Fibroblast of the aortic adventitia (primary cell): Measurements from ENCODE around the gene IGFL4. TPM values are rescaled to one million over a fixed set of nuclear protein-coding genes. Genes with fewer than 3 reads are reported as not detected.

Experiments used
- DNase-seq: peaks from one replicate; pipeline ENCODE4 v3.0.0-alpha.2; 2010; ENCODE audit warnings: low read depth
- H3K4me3 ChIP-seq: 2 replicates; pipeline ENCODE4 v1.5.1; 2011; ENCODE audit warnings: low read depth, mild to moderate bottlenecking, control low read depth, low read length, moderate library complexity
- small RNA-seq: library from RNA; depleted of rRNA; stranded (forward); fragments of <200 nt; gene quantifications from one replicate; pipeline ENCODE3, GENCODE V24; 2012
- total RNA-seq: library from RNA; depleted of rRNA; stranded (reverse); fragments of >200 nt; gene quantifications from 2 replicates; pipeline ENCODE4 v1.2.3, GENCODE V29; 2012; ENCODE audit warnings: low replicate concordance
- TF ChIP-seq, protein P1 (sequence below): IDR thresholded peaks from 2 replicates; pipeline ENCODE4 v1.5.1; 2011; ENCODE audit warnings: mild to moderate bottlenecking, low read length, control low read depth, inconsistent platforms; ENCODE audit not compliant: insufficient read depth

The IGFL4 gene
- total RNA-seq, 1 donor, result 0.27 TPM

DNA sequence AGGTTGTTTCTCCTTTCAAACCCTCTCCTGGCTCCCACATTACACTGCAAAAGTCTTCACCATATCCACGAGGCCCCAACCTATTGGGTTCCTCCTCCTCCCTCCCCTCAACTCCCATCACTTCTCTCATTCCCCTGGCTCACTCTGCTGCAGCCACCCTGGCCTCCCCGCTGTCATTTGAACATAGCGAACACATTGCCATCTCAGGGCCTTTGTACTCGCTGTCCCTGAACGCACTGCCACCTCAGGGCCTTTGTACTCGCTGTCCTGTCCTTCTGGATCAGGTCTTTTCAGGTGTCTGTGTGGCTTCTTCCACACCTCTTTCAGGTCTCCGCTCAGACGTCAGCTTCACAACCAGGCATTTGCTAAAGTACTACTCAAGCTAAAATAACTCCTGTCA lies 43.9 kb downstream of the IGFL4 start:
- H3K4me3 ChIP-seq, result no peak overlapping the region
- TF ChIP-seq, protein P1, sequence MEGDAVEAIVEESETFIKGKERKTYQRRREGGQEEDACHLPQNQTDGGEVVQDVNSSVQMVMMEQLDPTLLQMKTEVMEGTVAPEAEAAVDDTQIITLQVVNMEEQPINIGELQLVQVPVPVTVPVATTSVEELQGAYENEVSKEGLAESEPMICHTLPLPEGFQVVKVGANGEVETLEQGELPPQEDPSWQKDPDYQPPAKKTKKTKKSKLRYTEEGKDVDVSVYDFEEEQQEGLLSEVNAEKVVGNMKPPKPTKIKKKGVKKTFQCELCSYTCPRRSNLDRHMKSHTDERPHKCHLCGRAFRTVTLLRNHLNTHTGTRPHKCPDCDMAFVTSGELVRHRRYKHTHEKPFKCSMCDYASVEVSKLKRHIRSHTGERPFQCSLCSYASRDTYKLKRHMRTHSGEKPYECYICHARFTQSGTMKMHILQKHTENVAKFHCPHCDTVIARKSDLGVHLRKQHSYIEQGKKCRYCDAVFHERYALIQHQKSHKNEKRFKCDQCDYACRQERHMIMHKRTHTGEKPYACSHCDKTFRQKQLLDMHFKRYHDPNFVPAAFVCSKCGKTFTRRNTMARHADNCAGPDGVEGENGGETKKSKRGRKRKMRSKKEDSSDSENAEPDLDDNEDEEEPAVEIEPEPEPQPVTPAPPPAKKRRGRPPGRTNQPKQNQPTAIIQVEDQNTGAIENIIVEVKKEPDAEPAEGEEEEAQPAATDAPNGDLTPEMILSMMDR, result no peak

DNA sequence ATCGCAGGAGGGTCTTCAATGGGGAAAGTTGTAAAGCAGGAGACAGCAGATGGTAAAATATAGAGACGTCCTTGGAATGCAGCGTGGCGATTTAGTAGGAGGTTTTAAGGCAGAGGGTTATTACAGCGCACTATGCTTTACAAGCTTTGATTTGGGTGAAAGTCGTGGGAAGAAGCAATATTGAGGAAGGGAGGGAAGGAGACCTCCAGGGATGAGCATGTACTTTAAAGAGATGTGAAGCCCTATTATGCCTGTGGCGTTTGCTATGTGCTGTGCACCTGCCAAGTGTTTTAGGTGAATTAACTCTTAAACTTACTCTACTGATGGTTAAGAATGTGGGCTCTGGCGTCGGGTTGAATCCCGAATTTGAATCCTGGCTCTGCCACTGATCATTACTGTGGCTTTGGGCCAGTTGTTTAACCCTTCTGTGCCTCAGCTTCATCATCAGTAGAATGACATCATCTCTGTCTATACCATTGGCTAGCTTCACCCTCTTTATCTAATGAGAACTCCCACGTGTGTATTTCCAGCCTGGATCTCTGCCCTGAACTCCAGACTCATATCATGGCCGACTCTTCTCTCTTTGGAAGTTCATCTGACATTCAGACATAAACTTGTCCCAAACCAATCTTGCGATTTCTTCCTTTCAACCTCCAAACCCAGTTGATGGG lies 45.0 kb downstream of the IGFL4 start:
- H3K4me3 ChIP-seq, result peak overlapping the region; percentile 77
- peak; percentile 64 for DNase-seq
- TF ChIP-seq, protein P1, result no peak

More for the DNA sequence above, 43.9 kb downstream of the IGFL4 start:
- no peak for DNase-seq

DNA sequence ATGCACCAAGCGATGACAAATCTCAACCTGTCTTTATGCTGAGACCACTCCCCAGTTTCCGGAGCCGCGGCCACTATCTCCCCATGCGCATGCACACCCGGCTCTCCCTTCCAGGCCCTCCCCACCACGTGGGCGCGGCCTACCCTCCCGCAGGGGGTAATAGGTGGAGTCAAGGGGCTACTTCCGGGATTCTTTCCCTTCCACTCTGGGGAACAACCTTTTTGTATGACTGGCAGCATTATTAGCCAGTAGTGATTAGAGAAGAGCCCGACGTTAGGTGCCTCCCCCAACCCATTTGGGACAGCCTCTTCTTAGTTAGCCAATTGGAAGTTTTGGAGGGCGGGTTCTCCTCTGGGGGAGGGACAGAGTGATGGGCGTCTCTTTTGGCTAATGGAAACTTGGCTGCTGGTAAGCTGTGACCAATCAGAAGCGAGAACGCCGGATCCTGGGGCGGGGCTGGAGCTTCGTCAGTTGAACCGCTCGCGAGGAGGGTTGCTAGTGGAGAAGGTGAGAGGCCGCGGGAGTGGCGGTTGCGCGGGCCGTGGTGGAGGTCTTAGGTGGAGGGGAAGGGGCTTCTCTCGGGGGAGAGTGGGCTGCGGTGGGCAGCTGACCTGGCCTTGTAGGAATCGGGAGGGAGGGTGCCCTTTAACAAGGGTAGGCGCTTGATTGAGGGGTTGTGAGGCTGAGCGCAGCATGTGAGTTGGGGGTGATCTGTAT lies 45.6 kb downstream of the IGFL4 start, which contains the start of gene CCDC61:
TSS of gene CCDC61 (plus strand) at position 470 of the 717 bp plus-strand sequence. CDS start 7,552 bp downstream, outside the sequence.
- peak; percentile 100 for DNase-seq
- H3K4me3 ChIP-seq, result peak within 1 kb of the TSS; percentile 79
- TF ChIP-seq, protein P1, result no peak

DNA sequence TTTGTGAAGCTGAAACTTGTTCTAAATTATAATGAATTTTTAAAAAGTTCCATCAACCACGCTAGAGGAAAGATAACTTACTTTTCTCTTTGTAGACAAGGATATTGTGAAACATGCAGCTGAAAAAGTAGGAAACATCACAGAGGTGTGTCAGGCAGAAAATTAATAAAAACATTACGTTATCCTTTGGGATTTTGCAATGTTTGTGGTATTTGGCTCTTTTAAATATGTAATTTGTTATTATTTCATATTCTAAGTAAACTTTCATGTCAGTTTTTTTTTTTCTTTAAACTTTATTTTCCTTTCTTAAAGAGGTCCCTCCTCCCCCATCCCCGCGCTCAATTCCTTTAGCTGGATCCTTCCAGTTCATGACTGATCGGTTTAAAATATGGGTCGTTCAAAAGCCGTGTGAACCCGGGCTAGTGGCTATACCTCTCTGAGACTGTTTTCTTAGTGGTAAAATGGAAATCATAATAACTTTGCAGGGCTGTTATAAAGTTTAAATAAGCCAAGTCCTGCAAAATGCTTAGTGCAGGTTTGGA lies 46.3 kb downstream of the IGFL4 start:
- TF ChIP-seq, protein P1, result no peak
- H3K4me3 ChIP-seq, result peak overlapping the region; percentile 79
- DNase-seq, result no peak

DNA sequence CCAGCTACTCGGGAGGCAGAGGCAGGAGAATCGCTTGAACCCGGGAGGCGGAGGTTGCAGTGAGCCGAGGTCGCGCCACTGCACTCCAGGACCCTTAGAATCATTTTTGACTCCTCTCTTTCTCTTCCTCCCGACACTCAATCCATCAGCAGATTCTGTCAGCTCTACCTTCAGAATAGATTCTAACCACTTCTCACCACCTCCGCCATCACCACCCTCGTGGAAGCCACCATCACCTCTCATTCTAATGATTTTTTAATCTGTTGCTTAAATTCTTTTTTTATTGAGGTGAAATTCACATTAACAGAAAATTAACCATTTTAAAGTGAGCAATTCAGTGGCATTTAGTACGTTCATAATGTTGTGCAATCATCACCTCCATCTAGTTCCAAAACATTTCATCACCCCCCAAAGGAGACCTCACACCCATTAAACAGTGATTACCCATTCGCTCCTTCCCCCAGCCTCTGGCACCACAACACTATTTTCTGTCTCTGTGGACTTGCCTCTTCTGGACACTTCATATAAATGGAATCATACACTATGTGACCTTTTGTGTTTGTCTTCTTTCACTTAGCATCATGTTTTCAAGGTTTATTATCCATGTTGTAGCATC lies 50.6 kb downstream of the IGFL4 start:
- TF ChIP-seq, protein P1, result no peak
- peak; percentile 27 for DNase-seq
- no peak overlapping the region for H3K4me3 ChIP-seq

Small RNA genes within 50 kb of the gene (small RNA-seq; reads per million reads assigned to genes)
- 5.5 reads per million, percentile 89 among the genes with 10 or more reads in this experiment for gene MIR769

Other genes starting within 250 kb of the IGFL4 start
- 28.6 and 41.4 TPM in 2 replicates for gene DMWD, start 248.2 kb downstream of the IGFL4 start, total RNA-seq
- gene RSPH6A, start 225.7 kb downstream of the IGFL4 start, total RNA-seq, result 0.18 TPM in 1 of 2 replicates, not detected in the other
- gene SYMPK, start 177.9 kb downstream of the IGFL4 start, total RNA-seq, result 21.3 and 38.1 TPM in 2 replicates
- gene FOXA3, start 176.7 kb downstream of the IGFL4 start, total RNA-seq, result not detected in 2 replicates
- 21.3 and 25.7 TPM in 2 replicates for gene IRF2BP1, start 154.9 kb downstream of the IGFL4 start, total RNA-seq
- gene MYPOP, start 138.4 kb downstream of the IGFL4 start, total RNA-seq, result 0.33 and 2.4 TPM in 2 replicates
- gene NANOS2, start 126.2 kb downstream of the IGFL4 start, total RNA-seq, result not detected in 2 replicates
- gene NOVA2, start 67.1 kb downstream of the IGFL4 start, total RNA-seq, result under 0.01 and 0.27 TPM in 2 replicates
- 5.4 and 5.7 TPM in 2 replicates for gene CCDC61, start 45.5 kb downstream of the IGFL4 start, total RNA-seq
- not detected in 2 replicates for gene PGLYRP1, start 17.9 kb downstream of the IGFL4 start, total RNA-seq
- gene IGFL3, start 83.7 kb upstream of the IGFL4 start, total RNA-seq, result not detected in 2 replicates
- 0.09 TPM in 1 of 2 replicates, not detected in the other for gene IGFL2, start 107.2 kb upstream of the IGFL4 start, total RNA-seq
- gene IGFL1, start 188.7 kb upstream of the IGFL4 start, total RNA-seq, result not detected in 2 replicates